Muscle layer of duodenum (tissue), 2 donors: Measurements from ENCODE around the gene CDC42BPG.

ENCODE experiments used
- H3K27ac ChIP-seq: one replicate; pipeline ENCODE4 v1.7.0; 2013; ENCODE audit warnings: mild to moderate bottlenecking, low read length
- H3K27me3 ChIP-seq: one replicate; pipeline ENCODE4 v1.7.0; 2013; ENCODE audit warnings: low read depth, mild to moderate bottlenecking, control low read depth, low read length
- H3K36me3 ChIP-seq, 2 donors: one replicate each; pipeline ENCODE4 v1.7.0; 2013; ENCODE audit warnings: low read length in 2 of 2, control low read depth in 1 of 2, mild to moderate bottlenecking in 1 of 2; ENCODE audit not compliant: insufficient read depth in 2 of 2, control insufficient read depth in 1 of 2
- H3K4me1 ChIP-seq, 2 donors: one replicate each; pipeline ENCODE4 v1.7.0; 2013; ENCODE audit warnings: low read length in 2 of 2, mild to moderate bottlenecking in 2 of 2, control low read depth in 1 of 2, moderate library complexity in 1 of 2; ENCODE audit not compliant: insufficient read depth in 2 of 2, control insufficient read depth in 1 of 2
- H3K4me3 ChIP-seq, 2 donors: one replicate each; pipeline ENCODE4 v1.7.0; 2013; ENCODE audit warnings: low read length in 2 of 2, low read depth in 1 of 2, mild to moderate bottlenecking in 1 of 2
- H3K9me3 ChIP-seq, 2 donors: one replicate each; pipeline ENCODE4 v1.7.0; 2013; ENCODE audit warnings: low read length in 2 of 2, control low read depth in 1 of 2, mild to moderate bottlenecking in 1 of 2; ENCODE audit not compliant: control insufficient read depth in 1 of 2
- donor health status: healthy.

CDC42BPG gene

DNA sequence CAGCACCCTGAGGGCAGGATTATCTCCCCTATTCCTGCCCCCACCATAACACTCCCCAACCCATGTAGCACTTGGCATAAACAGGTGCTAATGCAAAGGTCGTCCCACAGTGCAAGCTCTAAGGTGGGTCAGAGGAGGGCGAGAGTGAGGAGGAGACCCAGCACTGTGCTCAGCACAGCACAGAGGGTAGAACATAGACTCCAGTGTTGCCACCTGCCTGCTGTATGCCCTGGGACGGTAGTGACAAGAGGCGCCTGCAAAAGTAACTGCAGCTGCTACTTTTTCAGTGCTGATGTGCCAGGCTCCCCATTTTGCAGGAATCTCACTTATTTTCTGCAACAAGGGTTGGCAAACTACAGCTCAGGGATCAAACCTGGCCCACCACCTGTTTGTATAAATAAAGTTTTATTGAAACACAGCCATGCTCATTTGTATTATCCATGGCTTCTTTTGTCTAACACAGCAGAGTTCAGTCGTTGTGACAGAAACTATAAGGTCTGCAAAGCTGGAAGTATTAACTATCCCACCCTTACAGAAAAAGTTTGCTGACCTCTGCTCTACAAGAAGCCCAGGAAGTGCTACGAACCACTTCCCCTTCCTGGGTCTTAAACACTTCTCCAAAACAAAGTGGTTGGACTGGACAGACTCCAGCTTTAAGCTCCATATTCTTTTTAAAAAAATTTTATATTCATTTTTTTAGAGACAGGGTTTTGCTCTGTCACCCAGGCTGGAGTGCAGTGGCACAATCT, 16.9 kb upstream of the CDC42BPG start:
- Histone ChIP-seq H3K27me3 (no peaks in the 10 kb centered on the region), H3K4me1 (peaks cover 34 to 53% of the 10 kb centered on the region in 2 donors), H3K4me3 (no peak overlapping the region), H3K36me3 (peaks cover 7 to 12% of the 10 kb centered on the region in 2 donors), H3K9me3 (no peaks in the 10 kb centered on the region), H3K27ac (no peak overlapping the region)

DNA sequence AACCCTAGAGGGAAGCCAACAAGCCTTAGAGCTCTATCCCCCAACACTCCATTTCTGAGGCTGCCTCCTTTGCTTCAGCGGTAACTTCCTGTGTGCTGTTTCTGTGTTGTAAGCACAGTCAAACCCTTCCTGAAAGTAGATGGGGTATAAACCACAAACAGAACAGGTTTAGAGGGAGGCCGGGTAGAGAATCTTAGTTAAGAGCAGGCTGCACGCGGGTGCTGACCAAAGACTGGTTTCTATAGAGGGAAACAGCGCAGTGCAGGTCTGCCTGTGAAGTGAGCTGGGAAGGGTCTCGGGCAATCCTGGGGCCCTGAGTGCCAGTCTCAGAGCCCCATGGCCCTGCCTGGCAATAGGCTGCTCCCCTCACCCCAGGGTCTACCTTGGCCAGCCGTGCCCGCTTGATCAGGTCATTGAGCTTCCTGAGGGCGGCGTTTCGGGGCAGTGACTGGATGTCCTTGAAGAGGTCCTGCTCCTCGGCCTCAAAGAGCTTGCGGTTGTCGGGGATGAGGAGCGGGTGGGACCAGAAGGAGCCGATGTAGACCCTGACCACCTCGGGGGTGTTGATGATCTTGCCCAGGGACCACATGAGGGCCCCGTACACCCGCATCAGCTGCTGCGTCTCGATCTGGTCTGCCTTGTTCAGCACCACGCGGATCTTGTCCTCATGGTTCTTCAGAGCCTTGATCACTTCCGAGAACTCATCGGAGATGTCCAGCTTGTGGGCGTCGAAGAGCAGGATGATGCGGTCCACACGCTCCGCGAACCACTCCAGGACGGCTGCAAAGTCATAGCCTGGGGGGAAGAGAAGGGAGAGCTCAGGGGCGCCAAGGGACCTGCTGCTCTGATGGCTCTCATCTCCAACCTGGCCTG, 15.3 kb upstream of the CDC42BPG start:
- Histone ChIP-seq H3K27ac (peak overlapping the region; percentile 33), H3K4me3 (peak overlapping the region in 1 of 2 donors; percentile 4), H3K9me3 (no peaks in the 10 kb centered on the region), H3K36me3 (peaks cover 7 to 14% of the 10 kb centered on the region in 2 donors), H3K27me3 (no peaks in the 10 kb centered on the region), H3K4me1 (peaks cover 43 to 56% of the 10 kb centered on the region in 2 donors)

DNA sequence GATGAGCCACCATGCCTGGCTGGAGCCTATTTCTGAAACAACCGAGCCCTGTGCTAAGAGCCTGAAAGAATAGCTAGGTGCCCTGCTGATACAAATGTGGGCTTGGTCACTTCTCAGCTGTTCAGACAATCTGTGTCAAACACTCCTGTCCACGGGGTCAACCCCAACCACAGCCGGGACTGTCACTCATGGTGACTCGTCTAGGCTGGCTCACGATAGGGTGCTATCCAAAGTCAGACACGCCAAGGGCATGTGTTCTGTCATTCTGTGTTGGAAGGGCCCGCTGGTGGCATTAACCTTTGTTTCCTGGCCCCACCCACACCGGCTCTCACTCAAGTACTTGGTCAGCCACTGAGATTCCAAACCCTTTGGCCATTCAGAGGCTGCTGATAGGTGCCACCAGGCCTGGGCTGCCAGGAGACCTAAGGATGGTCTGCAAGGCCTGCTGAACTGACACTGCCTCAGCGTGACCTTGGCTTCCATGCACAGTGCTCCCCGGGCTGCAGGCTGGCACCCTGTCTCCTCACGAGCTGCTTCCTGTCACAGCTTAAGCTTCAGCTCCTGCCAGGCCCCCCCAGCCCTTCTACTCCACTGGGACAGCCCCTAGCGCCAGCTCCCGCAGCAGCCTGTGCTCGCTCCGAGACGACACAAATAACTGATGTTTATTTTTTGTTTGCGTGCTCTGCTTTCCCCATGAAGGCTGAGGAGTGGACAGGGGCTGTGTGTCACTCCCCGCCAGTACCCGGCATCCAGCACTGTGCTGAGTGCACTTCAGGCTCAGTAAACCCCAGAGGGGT, 14.2 kb upstream of the CDC42BPG start:
- Histone ChIP-seq H3K4me1 (peaks cover 34 to 56% of the 10 kb centered on the region in 2 donors), H3K27ac (peak overlapping the region; percentile 39), H3K4me3 (no peak overlapping the region), H3K27me3 (no peaks in the 10 kb centered on the region), H3K36me3 (peaks cover 7 to 25% of the 10 kb centered on the region in 2 donors), H3K9me3 (no peaks in the 10 kb centered on the region)

DNA sequence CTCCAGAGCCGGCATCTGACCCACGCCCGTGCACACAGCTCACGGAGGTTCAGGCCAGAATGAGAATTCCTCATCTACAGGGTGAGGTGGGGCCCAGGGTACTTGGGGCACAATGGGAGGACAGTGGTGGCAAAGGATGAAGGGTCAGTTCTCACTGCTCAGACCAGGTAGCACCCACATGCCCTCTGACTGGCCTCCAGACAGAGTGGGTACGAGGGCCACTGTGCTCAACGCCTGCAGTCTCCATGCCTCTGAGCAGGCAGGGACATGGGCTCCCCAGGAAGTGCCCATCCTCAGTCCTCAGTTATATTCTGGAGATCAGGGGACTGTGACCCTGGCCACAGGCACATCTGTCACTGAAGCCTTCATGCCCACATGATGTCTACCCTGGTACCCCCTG, 13.0 kb upstream of the CDC42BPG start:
- peaks cover 26 to 45% of the 10 kb centered on the region in 2 donors for H3K4me1 ChIP-seq
- H3K36me3 ChIP-seq = peaks cover 7 to 35% of the 10 kb centered on the region in 2 donors
- no peaks in the 10 kb centered on the region for H3K9me3 ChIP-seq
- H3K27me3 ChIP-seq = no peaks in the 10 kb centered on the region
- H3K27ac ChIP-seq = peak overlapping the region; percentile 31
- H3K4me3 ChIP-seq = no peak overlapping the region

DNA sequence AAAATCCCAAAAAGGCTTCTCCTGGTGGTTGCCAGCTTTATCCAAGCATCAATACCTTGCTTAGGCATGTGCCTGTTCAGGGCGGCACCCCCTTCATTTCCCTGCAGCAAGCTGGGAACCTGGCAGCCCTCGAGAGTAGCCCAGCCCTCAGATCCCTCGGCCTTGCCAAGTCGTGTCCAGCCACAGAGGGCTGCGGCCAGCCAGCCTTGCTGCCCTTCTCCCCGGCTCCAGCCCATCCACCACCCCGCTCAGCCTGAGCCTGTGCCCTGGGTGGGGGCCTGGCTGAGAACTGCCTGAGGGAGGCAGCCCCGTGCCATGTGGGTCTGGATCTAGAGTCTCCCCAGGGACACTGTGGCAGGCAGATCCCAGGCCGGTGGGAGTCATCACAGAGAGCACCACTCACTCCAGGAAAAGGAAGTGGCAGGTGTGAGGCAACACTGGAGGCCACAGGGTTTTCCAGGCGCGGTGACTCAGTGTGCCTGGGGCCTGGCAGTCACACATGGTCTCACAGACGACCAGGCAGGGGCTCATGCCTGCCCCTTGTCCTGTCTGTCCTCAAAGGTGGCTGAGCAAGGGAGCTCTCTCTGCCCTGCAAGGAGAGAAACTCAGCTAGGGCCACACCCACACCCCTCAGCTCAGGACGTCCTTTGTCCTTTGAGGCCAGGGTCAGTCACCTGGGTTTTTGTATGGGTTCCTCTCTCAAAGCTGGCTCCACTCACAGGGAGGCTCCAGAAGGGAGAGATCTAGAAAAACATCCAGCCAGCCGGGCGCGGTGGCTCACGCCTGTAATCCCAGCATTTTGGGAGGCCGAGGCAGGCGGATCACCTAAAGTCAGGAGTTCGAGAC, 12.2 kb upstream of the CDC42BPG start:
- peak overlapping the region; percentile 65 for H3K27ac ChIP-seq
- H3K4me1 ChIP-seq = peaks cover 26 to 38% of the 10 kb centered on the region in 2 donors
- peaks cover 7 to 35% of the 10 kb centered on the region in 2 donors for H3K36me3 ChIP-seq
- no peaks in the 10 kb centered on the region for H3K27me3 ChIP-seq
- H3K4me3 ChIP-seq = no peak overlapping the region
- H3K9me3 ChIP-seq = no peaks in the 10 kb centered on the region

DNA sequence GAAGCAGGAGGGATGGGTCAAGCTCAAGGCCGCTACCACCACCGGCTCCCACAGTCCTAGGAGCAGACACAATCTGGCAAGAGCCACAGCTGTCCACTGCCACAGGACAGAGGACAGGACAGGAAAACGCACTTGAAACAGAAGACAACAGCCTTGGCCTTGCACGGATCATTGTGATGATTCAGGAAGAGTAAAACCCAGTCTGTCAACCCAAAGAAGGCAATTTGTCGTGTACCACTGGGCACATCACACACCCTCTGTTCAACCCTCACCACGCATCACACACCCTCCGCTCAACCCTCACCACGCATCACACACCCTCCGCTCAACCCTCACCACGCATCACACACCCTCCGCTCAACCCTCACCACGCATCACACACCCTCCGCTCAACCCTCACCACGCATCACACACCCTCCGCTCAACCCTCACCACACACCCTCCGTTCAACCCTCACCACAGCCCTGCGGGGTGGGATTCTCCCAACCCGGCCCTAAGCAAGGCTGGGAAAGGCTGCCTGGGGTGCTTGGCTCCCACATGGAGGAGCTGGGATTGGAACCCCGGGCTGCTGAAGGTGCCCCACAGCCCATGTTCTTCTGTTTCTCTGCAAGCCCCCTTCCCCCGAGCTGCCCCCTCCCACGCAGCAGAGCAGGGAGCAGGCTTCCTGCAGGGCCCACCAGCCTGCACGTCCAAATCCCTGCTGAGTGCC, 11.3 kb upstream of the CDC42BPG start:
- peak overlapping the region in 1 of 2 donors; percentile 44 for H3K4me3 ChIP-seq
- no peaks in the 10 kb centered on the region for H3K27me3 ChIP-seq
- peaks cover 7 to 35% of the 10 kb centered on the region in 2 donors for H3K36me3 ChIP-seq
- H3K9me3 ChIP-seq = no peaks in the 10 kb centered on the region
- H3K27ac ChIP-seq = peak overlapping the region; percentile 65
- peaks cover 26 to 41% of the 10 kb centered on the region in 2 donors for H3K4me1 ChIP-seq

DNA sequence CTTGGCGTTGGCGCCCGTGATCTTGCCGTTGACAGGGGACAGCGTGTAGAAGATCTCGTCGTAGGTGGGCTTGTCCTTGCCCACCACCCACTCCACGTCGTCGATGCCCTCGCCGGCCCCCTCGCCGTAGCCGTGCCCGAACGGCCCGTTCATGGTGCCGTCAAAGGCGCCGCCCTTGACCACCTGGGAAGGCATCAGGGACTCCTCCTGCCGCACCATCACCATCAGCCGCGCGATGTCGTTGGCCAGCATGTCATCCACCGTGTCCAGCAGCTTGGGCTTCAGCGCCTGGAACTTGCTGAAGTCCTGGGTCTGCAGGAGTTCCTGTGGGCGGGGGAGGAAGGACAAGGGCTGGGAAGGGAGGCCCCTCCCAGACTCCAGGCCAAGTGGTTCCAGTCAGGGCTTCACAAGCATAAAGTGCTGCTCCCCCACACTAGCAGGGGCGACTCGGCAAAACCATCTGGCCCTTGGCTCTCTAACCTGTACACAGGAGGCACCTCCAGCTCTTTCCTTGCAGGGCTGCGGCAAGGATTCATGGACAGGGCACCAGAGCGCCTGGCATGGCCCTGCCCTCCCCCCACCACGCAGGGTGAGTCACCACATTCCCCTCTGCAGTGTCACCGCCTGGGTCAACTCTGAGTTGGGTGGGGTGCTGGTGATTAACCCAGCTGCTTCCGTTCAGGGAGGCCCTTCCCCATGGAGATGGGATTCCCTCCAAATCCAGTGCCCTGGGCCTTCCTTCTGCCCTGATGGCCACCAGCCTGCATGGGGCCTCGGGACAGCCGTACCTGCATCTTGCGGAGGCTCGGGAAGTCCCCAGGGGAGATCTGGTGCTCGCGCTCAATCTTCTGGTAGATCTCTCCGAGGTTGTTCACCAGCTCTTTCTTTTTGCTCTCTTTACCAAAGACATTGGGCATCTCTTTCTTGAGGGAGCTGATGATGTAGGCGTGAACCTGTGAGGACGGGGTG, 10.4 kb upstream of the CDC42BPG start:
- no peaks in the 10 kb centered on the region for H3K27me3 ChIP-seq
- no peaks in the 10 kb centered on the region for H3K9me3 ChIP-seq
- H3K27ac ChIP-seq = peak overlapping the region; percentile 65
- peak overlapping the region in 1 of 2 donors; percentile 44 for H3K4me3 ChIP-seq
- H3K4me1 ChIP-seq = peaks cover 26 to 44% of the 10 kb centered on the region in 2 donors
- H3K36me3 ChIP-seq = peaks cover 7 to 31% of the 10 kb centered on the region in 2 donors

DNA sequence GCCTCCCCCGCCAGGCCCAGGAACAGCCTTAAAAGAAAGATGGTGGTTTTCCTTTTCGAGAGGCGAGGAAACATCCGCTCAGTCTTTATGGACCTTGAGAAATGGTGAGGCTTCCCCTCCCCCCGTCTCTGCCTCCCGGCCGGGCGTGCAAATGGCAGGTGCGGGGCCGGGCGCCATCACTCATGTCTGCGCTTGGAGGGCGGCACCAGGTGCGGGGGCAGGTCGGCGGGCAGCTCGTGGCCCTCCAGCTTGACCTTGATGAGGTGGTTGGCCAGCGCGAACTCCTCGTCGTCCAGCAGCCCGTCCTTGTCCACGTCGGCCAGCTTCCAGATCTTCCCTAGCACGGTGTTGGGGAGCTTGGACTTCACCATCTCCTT, 9.7 kb upstream of the CDC42BPG start:
- H3K36me3 ChIP-seq = peaks cover 7 to 27% of the 10 kb centered on the region in 2 donors
- peaks cover 26 to 46% of the 10 kb centered on the region in 2 donors for H3K4me1 ChIP-seq
- H3K27ac ChIP-seq = peak overlapping the region; percentile 65
- H3K9me3 ChIP-seq = no peaks in the 10 kb centered on the region
- H3K4me3 ChIP-seq = no peak overlapping the region
- H3K27me3 ChIP-seq = no peaks in the 10 kb centered on the region

DNA sequence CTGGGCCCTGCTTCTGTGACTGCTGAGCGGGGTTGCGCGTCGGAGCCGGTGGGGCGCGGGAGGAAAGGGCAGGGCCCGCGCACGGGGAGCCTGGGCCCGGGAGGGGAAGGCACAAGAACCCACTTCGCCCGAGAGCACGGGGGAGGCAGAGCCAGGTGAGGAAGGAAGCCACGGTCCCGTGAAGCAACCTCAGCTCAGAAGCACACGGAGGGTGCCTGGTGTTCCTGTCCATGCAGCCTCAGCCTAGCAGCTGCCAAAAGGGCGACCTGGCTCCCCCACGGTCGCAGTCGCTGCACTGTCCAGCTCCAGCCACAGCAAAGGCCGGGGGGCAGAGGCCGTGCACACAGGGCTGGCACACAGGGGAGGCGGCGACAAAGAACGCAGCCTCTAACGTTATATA, 9.3 kb upstream of the CDC42BPG start:
- Histone ChIP-seq H3K36me3 (peaks cover 2 to 27% of the 10 kb centered on the region in 2 donors), H3K4me3 (no peak overlapping the region), H3K27ac (no peak overlapping the region), H3K4me1 (peaks cover 25 to 47% of the 10 kb centered on the region in 2 donors), H3K9me3 (no peaks in the 10 kb centered on the region), H3K27me3 (no peaks in the 10 kb centered on the region)
